PC-9 (cell line): Measurements from ENCODE around the gene CD80. TPM values are rescaled to one million over a fixed set of nuclear protein-coding genes. Genes with fewer than 3 reads are reported as not detected.

ENCODE experiments used
- BruUV-seq: library from RNA; stranded (reverse); fragments of 400-500 nt; replicated peaks from 2 replicates; lab custom pipeline; 2021; lab: Mats Ljungman, UMichigan
- CTCF ChIA-PET: fragments of 300-600 bp; sonication (Branson Sonifier 250); formaldehyde crosslinking; loops from one replicate; lab custom pipeline; 2022; ENCODE audit warnings: antibody characterized with exemption; lab: Charles Lee
- POLR2A ChIA-PET: fragments of 300-600 bp; sonication (Branson Sonifier 250); formaldehyde crosslinking; loops from one replicate; lab custom pipeline; 2022; ENCODE audit warnings: antibody characterized with exemption; ENCODE audit not compliant: unreplicated experiment; lab: Charles Lee
- DNase-seq, 2 experiments: peaks; one replicate each; pipeline versions ENCODE4 v3.0.0 to v3.0.0-alpha.2; 2015 to 2022; ENCODE audit warnings: mixed read lengths in 1 of 2
- H2AFZ ChIP-seq: fragments of 200-600 bp; sonication (generic); 2 replicates; pipeline ENCODE4 v1.8.1; 2017; ENCODE audit warnings: antibody characterized with exemption
- H3F3A ChIP-seq: fragments of 200-600 bp; sonication (generic); 2 replicates; pipeline ENCODE4 v1.8.1; 2017; ENCODE audit warnings: antibody characterized with exemption, mild to moderate bottlenecking, low read depth; ENCODE audit not compliant: insufficient read depth
- H3K27ac ChIP-seq: fragments of 200-600 bp; sonication (generic); 2 replicates; pipeline ENCODE4 v1.6.1; 2016; ENCODE audit warnings: mixed run types
- H3K27me3 ChIP-seq: fragments of 200-600 bp; sonication (generic); 2 replicates; pipeline ENCODE4 v1.6.1; 2016; ENCODE audit warnings: low read depth, mixed run types; ENCODE audit not compliant: insufficient read depth
- H3K36me3 ChIP-seq: fragments of 200-600 bp; sonication (generic); 2 replicates; pipeline ENCODE4 v1.6.1; 2016; ENCODE audit warnings: low read depth, mixed run types
- H3K4me1 ChIP-seq: fragments of 200-600 bp; sonication (generic); replicated peaks from 2 replicates; pipeline ENCODE4 v1.6.1; 2016; ENCODE audit warnings: mixed run types; ENCODE audit not compliant: insufficient read depth
- H3K4me2 ChIP-seq: fragments of 200-600 bp; sonication (generic); 2 replicates; pipeline ENCODE4 v1.6.1; 2017; ENCODE audit warnings: mixed run types
- H3K4me3 ChIP-seq: fragments of 200-600 bp; sonication (generic); 2 replicates; pipeline ENCODE4 v1.6.1; 2016; ENCODE audit warnings: mixed run types
- H3K79me2 ChIP-seq: fragments of 200-600 bp; sonication (generic); 2 replicates; pipeline ENCODE4 v1.6.1; 2017; ENCODE audit warnings: low read depth, mixed run types
- H3K9me2 ChIP-seq: fragments of 200-600 bp; sonication (generic); 2 replicates; pipeline ENCODE4 v1.8.1; 2017; ENCODE audit warnings: mild to moderate bottlenecking; ENCODE audit not compliant: insufficient read depth
- H3K9me3 ChIP-seq: fragments of 200-600 bp; sonication (generic); 2 replicates; pipeline ENCODE4 v1.8.1; 2016; ENCODE audit warnings: low read depth; ENCODE audit not compliant: insufficient read depth
- H4K20me1 ChIP-seq: fragments of 200-600 bp; sonication (generic); 2 replicates; pipeline ENCODE4 v1.8.1; 2017; ENCODE audit not compliant: insufficient read depth
- CTCF ChIP-seq: fragments of 200-600 bp; sonication (generic); conservative IDR thresholded peaks from 2 replicates; pipeline ENCODE4 v1.6.1; 2017; ENCODE audit warnings: mixed run types, antibody characterized with exemption, mild to moderate bottlenecking, moderate library complexity
- EZH2 ChIP-seq: fragments of 200-600 bp; sonication (generic); IDR thresholded peaks from 2 replicates; pipeline ENCODE4 v1.8.0; 2017; ENCODE audit warnings: antibody characterized with exemption, low read depth
- intact Hi-C: fragments of 100-400 bp; cut with micrococcal nuclease; formaldehyde crosslinking; loops from one replicate; pipeline ENCODE4 v1.10.0; 2022; ENCODE audit not compliant: unreplicated experiment
- total RNA-seq: library from RNA; stranded (reverse); gene quantifications from 2 replicates; pipeline ENCODE4 v1.2.3, GENCODE V29; 2021

CD80 gene
- total RNA-seq, 1 experiment from 2014 or later: not detected

- TF ChIP-seq CTCF: no peak
- TF ChIP-seq EZH2: no peak
- intact Hi-C loops: loop anchor here (10.0 kb wide), 1 partner anchor 72 kb away; no protein-coding TSS in a partner anchor
- H3K9me3 ChIP-seq: no peaks in the 10 kb centered on the region
- H3K27ac ChIP-seq: no peak overlapping the region
- H3K9me2 ChIP-seq: no peaks in the 10 kb centered on the region
- no peaks in the 10 kb centered on the region for H3K79me2 ChIP-seq
- no peaks in the 10 kb centered on the region for H3F3A ChIP-seq
- no peak for DNase-seq
- H3K27me3 ChIP-seq: no peaks in the 10 kb centered on the region
- POLR2A ChIA-PET: no interaction called here
- no TSS peak for BruUV-seq
- CTCF ChIA-PET: no interaction called here
- peaks cover 28% of the 10 kb centered on the region for H3K36me3 ChIP-seq
- H4K20me1 ChIP-seq: no peaks in the 10 kb centered on the region
- no peaks in the 10 kb centered on the region for H3K4me1 ChIP-seq
- H2AFZ ChIP-seq: no peak overlapping the region
- H3K4me3 ChIP-seq: no peak overlapping the region
- no peak overlapping the region for H3K4me2 ChIP-seq
Observed at GRCh38 chr3:119517112-119517511, 42.3 kb downstream of the CD80 start.

- ChIA-PET CTCF (no interaction called here), POLR2A (no interaction called here)
- H3K79me2 ChIP-seq: 0 out of 2 replicates have a peak, but pooled peaks cover 2% of the 10 kb centered on the region
- H3K27me3 ChIP-seq: no peaks in the 10 kb centered on the region
- intact Hi-C loops: loop anchor here (10.0 kb wide), 1 partner anchor 70 kb away; no protein-coding TSS in a partner anchor
- H3K4me1 ChIP-seq: no peaks in the 10 kb centered on the region
- no TSS peak for BruUV-seq
- no peak overlapping the region for H2AFZ ChIP-seq
- no peak overlapping the region for H3K27ac ChIP-seq
- no peak overlapping the region for H3K4me3 ChIP-seq
- no peak overlapping the region for H3K4me2 ChIP-seq
- DNase-seq: no peak
- H3F3A ChIP-seq: no peaks in the 10 kb centered on the region
- no peaks in the 10 kb centered on the region for H4K20me1 ChIP-seq
- peaks cover 29% of the 10 kb centered on the region for H3K36me3 ChIP-seq
- H3K9me3 ChIP-seq: no peaks in the 10 kb centered on the region
- no peaks in the 10 kb centered on the region for H3K9me2 ChIP-seq
- TF ChIP-seq CTCF: no peak
- no peak for TF ChIP-seq EZH2
Observed at GRCh38 chr3:119514637-119515036, 44.8 kb downstream of the CD80 start.

GRCh38 chr3:119510690-119511089, 48.7 kb downstream of the CD80 start:
- no TSS peak for BruUV-seq
- ChIA-PET CTCF (no interaction called here), POLR2A (no interaction called here)
- H2AFZ ChIP-seq: no peak overlapping the region
- H4K20me1 ChIP-seq: no peaks in the 10 kb centered on the region
- H3K27me3 ChIP-seq: no peaks in the 10 kb centered on the region
- H3K4me3 ChIP-seq: no peak overlapping the region
- no peaks in the 10 kb centered on the region for H3K9me2 ChIP-seq
- intact Hi-C loops: loop anchor here (10.0 kb wide), 1 partner anchor 66 kb away; no protein-coding TSS in a partner anchor
- peaks cover 29% of the 10 kb centered on the region; the same call in 1 of the 2 replicates for H3K36me3 ChIP-seq
- no peaks in the 10 kb centered on the region for H3K9me3 ChIP-seq
- no peaks in the 10 kb centered on the region for H3K4me1 ChIP-seq
- 0 out of 2 replicates have a peak, but pooled peaks cover 2% of the 10 kb centered on the region for H3K79me2 ChIP-seq
- no peak overlapping the region for H3K27ac ChIP-seq
- TF ChIP-seq CTCF: no peak
- TF ChIP-seq EZH2: no peak
- no peak for DNase-seq
- no peak overlapping the region for H3K4me2 ChIP-seq
- H3F3A ChIP-seq: no peaks in the 10 kb centered on the region; the same call in 1 of the 2 replicates
